H9 (cell line): ENCODE data around the gene TTC17. TPM values are rescaled to one million over a fixed set of nuclear protein-coding genes. Genes with fewer than 3 reads are reported as not detected.

Experiments used
- DNase-seq: peaks from one replicate; pipeline ENCODE4 v3.0.0-alpha.2; 2017
- H2AFZ ChIP-seq: one replicate; pipeline ENCODE4 v1.6.1; 2013; ENCODE audit warnings: mild to moderate bottlenecking, low read length, control low read depth, moderate library complexity
- H2AK5ac ChIP-seq: 2 replicates; pipeline ENCODE4 v1.6.1; 2013; ENCODE audit warnings: low read length, control low read depth, mixed read lengths; ENCODE audit not compliant: insufficient read length
- H2BK120ac ChIP-seq: one replicate; pipeline ENCODE4 v1.6.1; 2013; ENCODE audit warnings: low read depth, mild to moderate bottlenecking, low read length, control low read depth, inconsistent platforms; ENCODE audit not compliant: poor library complexity, severe bottlenecking
- H2BK12ac ChIP-seq: 2 replicates; pipeline ENCODE4 v1.6.1; 2013; ENCODE audit warnings: low read length, control low read depth, mixed read lengths, low read depth; ENCODE audit not compliant: insufficient read length
- H2BK15ac ChIP-seq: 2 replicates; pipeline ENCODE4 v1.6.1; 2013; ENCODE audit warnings: low read depth, low read length, control low read depth
- H2BK20ac ChIP-seq: one replicate; pipeline ENCODE4 v1.6.1; 2013; ENCODE audit warnings: low read depth, mild to moderate bottlenecking, low read length, control low read depth, inconsistent platforms; ENCODE audit not compliant: poor library complexity, severe bottlenecking
- H2BK5ac ChIP-seq: 2 replicates; pipeline ENCODE4 v1.6.1; 2013; ENCODE audit warnings: low read length, control low read depth, mixed read lengths; ENCODE audit not compliant: insufficient read length
- H3K14ac ChIP-seq: 2 replicates; pipeline ENCODE4 v1.6.1; 2013; ENCODE audit warnings: low read length, control low read depth; ENCODE audit not compliant: insufficient read depth
- H3K18ac ChIP-seq: 2 replicates; pipeline ENCODE4 v1.6.1; 2013; ENCODE audit warnings: low read depth, mild to moderate bottlenecking, mixed read lengths, low read length, control low read depth; ENCODE audit not compliant: insufficient read length
- H3K23ac ChIP-seq: 2 replicates; pipeline ENCODE4 v1.6.1; 2013; ENCODE audit warnings: low read length, control low read depth, mixed read lengths, low read depth; ENCODE audit not compliant: insufficient read length
- H3K23me2 ChIP-seq: 2 replicates; pipeline ENCODE4 v1.6.1; 2013; ENCODE audit warnings: low read depth, mild to moderate bottlenecking, mixed read lengths, low read length, control low read depth; ENCODE audit not compliant: insufficient read length, poor library complexity, severe bottlenecking
- H3K27ac ChIP-seq: 2 replicates; pipeline ENCODE4 v1.5.1; 2013; ENCODE audit warnings: low read length, control low read depth, mixed read lengths, low read depth; ENCODE audit not compliant: insufficient read length
- H3K27me3 ChIP-seq: 2 replicates; pipeline ENCODE4 v1.6.1; 2013; ENCODE audit warnings: low read length, control low read depth, inconsistent platforms; ENCODE audit not compliant: insufficient read depth
- H3K4ac ChIP-seq: 2 replicates; pipeline ENCODE4 v1.6.1; 2013; ENCODE audit warnings: low read depth, mild to moderate bottlenecking, control low read depth, inconsistent platforms, low read length, moderate library complexity
- H3K4me1 ChIP-seq: 2 replicates; pipeline ENCODE4 v1.6.1; 2013; ENCODE audit warnings: low read length, control low read depth, inconsistent platforms; ENCODE audit not compliant: insufficient read depth
- H3K4me2 ChIP-seq: 2 replicates; pipeline ENCODE4 v1.6.1; 2013; ENCODE audit warnings: low read length, control low read depth, mixed read lengths; ENCODE audit not compliant: insufficient read length, insufficient read depth
- H3K56ac ChIP-seq: 2 replicates; pipeline ENCODE4 v1.6.1; 2013; ENCODE audit warnings: low read depth, mild to moderate bottlenecking, mixed read lengths, low read length, control low read depth; ENCODE audit not compliant: insufficient read length
- H3K79me1 ChIP-seq: 2 replicates; pipeline ENCODE4 v1.6.1; 2013; ENCODE audit warnings: low read depth, mild to moderate bottlenecking, moderate library complexity, low read length, control low read depth, inconsistent platforms; ENCODE audit not compliant: insufficient read depth, poor library complexity, severe bottlenecking
- H3K79me2 ChIP-seq: 2 replicates; pipeline ENCODE4 v1.6.1; 2013; ENCODE audit warnings: low read length, control low read depth, inconsistent platforms; ENCODE audit not compliant: insufficient read depth
- H3K9ac ChIP-seq: 2 replicates; pipeline ENCODE4 v1.6.1; 2013; ENCODE audit warnings: low read length, control low read depth, mixed read lengths; ENCODE audit not compliant: insufficient read length; ENCODE audit errors: extremely low read depth
- H3K9me3 ChIP-seq: one replicate; pipeline ENCODE4 v1.6.1; 2013; ENCODE audit warnings: low read depth, low read length, inconsistent platforms; ENCODE audit not compliant: control insufficient read depth
- H3T11ph ChIP-seq: one replicate; pipeline ENCODE4 v1.6.1; 2013; ENCODE audit warnings: mild to moderate bottlenecking, low read length, control low read depth, inconsistent platforms
- H4K20me1 ChIP-seq: one replicate; pipeline ENCODE4 v1.6.1; 2013; ENCODE audit not compliant: control insufficient read depth, insufficient read length, insufficient read depth
- H4K5ac ChIP-seq: 2 replicates; pipeline ENCODE4 v1.6.1; 2013; ENCODE audit warnings: low read depth, mild to moderate bottlenecking, mixed read lengths, low read length, control low read depth; ENCODE audit not compliant: insufficient read length
- H4K8ac ChIP-seq: replicated peaks from 2 replicates; pipeline ENCODE4 v1.6.1; 2013; ENCODE audit warnings: low read length, control low read depth, mixed read lengths, low read depth; ENCODE audit not compliant: insufficient read length
- H4K91ac ChIP-seq: 2 replicates; pipeline ENCODE4 v1.6.1; 2013; ENCODE audit warnings: low read depth, mild to moderate bottlenecking, moderate library complexity, mixed read lengths, low read length, control low read depth; ENCODE audit not compliant: insufficient read length
- H3K27ac Mint-ChIP-seq, 3 experiments: 2 replicates in 2 of 3; 3 replicates in 1 of 3; pipeline ENCODE4 v1.8.0; 2020 to 2021; ENCODE audit warnings: mixed read lengths in 3 of 3, mild to moderate bottlenecking in 1 of 3, moderate library complexity in 1 of 3
- H3K27me3 Mint-ChIP-seq: 2 replicates; pipeline ENCODE4 v1.8.0; 2021; ENCODE audit warnings: low read depth, mild to moderate bottlenecking, moderate library complexity, mixed read lengths
- H3K36me3 Mint-ChIP-seq, 3 experiments: 2 replicates in 2 of 3; 3 replicates in 1 of 3; pipeline ENCODE4 v1.8.0; 2020 to 2021; ENCODE audit warnings: low read depth in 3 of 3, mixed read lengths in 3 of 3; ENCODE audit not compliant: insufficient read depth in 1 of 3
- H3K4me1 Mint-ChIP-seq, 2 experiments: 2 replicates each; pipeline ENCODE4 v1.8.0; 2020; ENCODE audit warnings: mixed read lengths in 2 of 2
- H3K4me3 Mint-ChIP-seq, 2 experiments: 2 replicates in 1 of 2; 3 replicates in 1 of 2; pipeline ENCODE4 v1.8.0; 2020 to 2021; ENCODE audit warnings: mild to moderate bottlenecking in 2 of 2, mixed read lengths in 2 of 2, moderate library complexity in 1 of 2
- H3K9me3 Mint-ChIP-seq, 2 experiments: 2 replicates in 1 of 2; 3 replicates in 1 of 2; pipeline ENCODE4 v1.8.0; 2020; ENCODE audit warnings: mild to moderate bottlenecking in 2 of 2, mixed read lengths in 2 of 2, moderate library complexity in 1 of 2
- CTCF ChIP-seq: fragments of 200-600 bp; sonication (generic); conservative IDR thresholded peaks from 3 replicates; pipeline ENCODE4 v1.8.0; 2021; ENCODE audit warnings: antibody characterized with exemption, mild to moderate bottlenecking
- WGBS: extraction: QIAGEN DNeasy Blood & Tissue Kit; methylation state at CpG from one replicate; pipeline ENCODE4 v1.1.7; 2013; ENCODE audit warnings: missing lambda C conversion rate, low lambda C conversion rate, mixed read lengths; ENCODE audit not compliant: insufficient read length; ENCODE audit errors: extremely low coverage; 5-methylcytosine and 5-hydroxymethylcytosine counted together
- total RNA-seq: library from RNA; stranded (reverse); gene quantifications from 2 replicates; pipeline ENCODE4 v1.2.1, GENCODE V29; 2021

Gene TTC17
- total RNA-seq, 1 experiment from 2014 or later, result 68.5 TPM

GRCh38 chr11:43360361-43361032 lies 1.8 kb downstream of the TTC17 start:
- no peak overlapping the region for H2BK5ac ChIP-seq
- H2BK120ac ChIP-seq, result no peak overlapping the region
- H2AK5ac ChIP-seq, result no peak overlapping the region
- TF ChIP-seq CTCF, result no peak
- H3K23me2 ChIP-seq, result peaks cover 4% of the 10 kb centered on the region
- H3K36me3 Mint-ChIP-seq, result peaks cover 4 to 13% (median 9%) of the 10 kb centered on the region in 3 experiments
- no peaks in the 10 kb centered on the region for H3K9me3 Mint-ChIP-seq
- H3K4ac ChIP-seq, result no peak overlapping the region
- H3K4me1 Mint-ChIP-seq, result peaks cover 25 to 26% of the 10 kb centered on the region in 2 experiments
- WGBS, result no CpG with 5 or more reads among the region's 1 CpG
- H3K14ac ChIP-seq, result no peak overlapping the region
- H3K23ac ChIP-seq, result no peak overlapping the region
- 0 out of 7 replicates have a peak overlapping the region, but pooled peaks of 1 of the 3 experiments have one; percentile 53 for H3K27ac Mint-ChIP-seq
- no peaks in the 10 kb centered on the region for H3K27me3 ChIP-seq
- H4K8ac ChIP-seq, result no peak overlapping the region
- H3K9me3 ChIP-seq, result no peaks in the 10 kb centered on the region
- no peak overlapping the region for H4K5ac ChIP-seq
- H3T11ph ChIP-seq, result no peak overlapping the region
- no peaks in the 10 kb centered on the region for H3K79me1 ChIP-seq
- H4K91ac ChIP-seq, result no peak overlapping the region
- H3K4me2 ChIP-seq, result peak overlapping the region; percentile 88
- no peak overlapping the region for H2AFZ ChIP-seq
- no peak overlapping the region for H3K27ac ChIP-seq
- H2BK15ac ChIP-seq, result no peak overlapping the region
- H3K4me1 ChIP-seq, result peaks cover 4% of the 10 kb centered on the region
- no peak overlapping the region for H2BK12ac ChIP-seq
- H3K18ac ChIP-seq, result no peak overlapping the region
- no peak overlapping the region for H3K56ac ChIP-seq
- no peak overlapping the region for H3K9ac ChIP-seq
- peak overlapping the region; percentile 93 to 98 for H3K4me3 Mint-ChIP-seq
- no peak overlapping the region for H2BK20ac ChIP-seq
- DNase-seq, result no peak
- peaks cover 36% of the 10 kb centered on the region; the same call in 1 of the 2 replicates for H3K79me2 ChIP-seq
- peaks cover 2% of the 10 kb centered on the region for H3K27me3 Mint-ChIP-seq
- no peaks in the 10 kb centered on the region for H4K20me1 ChIP-seq
